Upper lobe of left lung (tissue), 4 donors: ENCODE measurements around the gene LAMB2.

Experiments used
- POLR2A ChIP-seq, 4 donors: fragments of 450-650 bp; IDR thresholded peaks; one replicate each; pipeline ENCODE4 v1.5.1; 2016 to 2017; ENCODE audit warnings: antibody characterized with exemption in 4 of 4, mild to moderate bottlenecking in 2 of 4
- POLR2AphosphoS5 ChIP-seq, 2 donors: sonication (generic); formaldehyde crosslinking; IDR thresholded peaks; one replicate each; pipeline ENCODE4 v1.5.1; 2017; ENCODE audit warnings: antibody characterized with exemption in 2 of 2
- TF ChIP-seq, protein P1 (sequence below), 6 experiments: fragments of 450-650 bp in 4 of 6; fragments of 200-600 bp in 2 of 6; sonication (generic) in 2 of 6; IDR thresholded peaks; one replicate each; pipeline ENCODE4 v1.5.1; 2016 to 2019; ENCODE audit warnings: antibody characterized with exemption in 6 of 6

DNA sequence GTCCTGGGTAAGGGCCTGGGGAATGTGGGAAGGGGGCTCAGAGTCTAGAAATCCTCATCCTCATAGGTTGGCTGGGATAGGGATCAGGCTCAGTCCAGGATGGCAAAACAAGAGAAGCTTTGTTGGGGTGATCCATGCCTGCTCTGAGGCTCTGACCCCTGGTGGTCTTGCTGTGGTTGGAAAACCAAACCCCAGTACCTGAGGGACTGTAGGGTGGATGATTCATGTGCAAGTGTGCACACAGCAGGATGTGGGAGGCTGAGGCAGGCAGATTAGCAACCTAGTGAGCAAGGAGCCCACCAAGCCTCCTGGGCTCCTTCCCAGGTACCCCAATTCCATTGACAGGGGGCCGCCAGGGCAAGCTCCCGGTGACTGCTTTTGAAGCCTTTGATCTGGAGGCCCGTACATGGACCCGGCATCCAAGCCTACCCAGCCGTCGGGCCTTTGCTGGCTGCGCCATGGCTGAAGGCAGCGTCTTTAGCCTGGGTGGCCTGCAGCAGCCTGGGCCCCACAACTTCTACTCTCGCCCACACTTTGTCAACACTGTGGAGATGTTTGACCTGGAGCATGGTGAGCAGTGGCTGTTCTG lies 41.6 kb upstream of the LAMB2 start:
- TF ChIP-seq POLR2A (IDR thresholded peaks at IDR 0.05) (no peak), POLR2AphosphoS5 (IDR thresholded peaks at IDR 0.05) (no peak)
- TF ChIP-seq, protein P1, sequence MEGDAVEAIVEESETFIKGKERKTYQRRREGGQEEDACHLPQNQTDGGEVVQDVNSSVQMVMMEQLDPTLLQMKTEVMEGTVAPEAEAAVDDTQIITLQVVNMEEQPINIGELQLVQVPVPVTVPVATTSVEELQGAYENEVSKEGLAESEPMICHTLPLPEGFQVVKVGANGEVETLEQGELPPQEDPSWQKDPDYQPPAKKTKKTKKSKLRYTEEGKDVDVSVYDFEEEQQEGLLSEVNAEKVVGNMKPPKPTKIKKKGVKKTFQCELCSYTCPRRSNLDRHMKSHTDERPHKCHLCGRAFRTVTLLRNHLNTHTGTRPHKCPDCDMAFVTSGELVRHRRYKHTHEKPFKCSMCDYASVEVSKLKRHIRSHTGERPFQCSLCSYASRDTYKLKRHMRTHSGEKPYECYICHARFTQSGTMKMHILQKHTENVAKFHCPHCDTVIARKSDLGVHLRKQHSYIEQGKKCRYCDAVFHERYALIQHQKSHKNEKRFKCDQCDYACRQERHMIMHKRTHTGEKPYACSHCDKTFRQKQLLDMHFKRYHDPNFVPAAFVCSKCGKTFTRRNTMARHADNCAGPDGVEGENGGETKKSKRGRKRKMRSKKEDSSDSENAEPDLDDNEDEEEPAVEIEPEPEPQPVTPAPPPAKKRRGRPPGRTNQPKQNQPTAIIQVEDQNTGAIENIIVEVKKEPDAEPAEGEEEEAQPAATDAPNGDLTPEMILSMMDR (IDR thresholded peaks at IDR 0.05), result no peak
